CD14-positive monocyte (primary cell): ENCODE results near the gene CRP. TPM values are rescaled to one million over a fixed set of nuclear protein-coding genes. Genes with fewer than 3 reads are reported as not detected.

Source experiments
- DNase-seq, 3 donors: peaks; one replicate each; pipeline ENCODE4 v3.0.0-alpha.2; 2011 to 2022
- H2AFZ ChIP-seq: 2 replicates; pipeline ENCODE4 v1.6.0; 2012; ENCODE audit warnings: mild to moderate bottlenecking, low read depth, low read length, inconsistent platforms; ENCODE audit not compliant: insufficient read depth, poor library complexity, severe bottlenecking
- H3K27ac ChIP-seq, 2 donors: 1 replicate in 1 of 2; 2 replicates in 1 of 2; pipeline ENCODE4 v1.5.1; 2012 to 2013; ENCODE audit warnings: low read length in 2 of 2, control low read depth in 1 of 2, inconsistent platforms in 1 of 2, low read depth in 1 of 2, mild to moderate bottlenecking in 1 of 2
- H3K27me3 ChIP-seq, 2 donors: one replicate each; pipeline versions ENCODE4 v1.6.0 to v1.6.1; 2011 to 2013; ENCODE audit warnings: low read length in 2 of 2; ENCODE audit not compliant: control insufficient read depth in 2 of 2, insufficient read depth in 2 of 2
- H3K36me3 ChIP-seq, 2 donors: replicated peaks in 1 of 2; 1 replicate in 1 of 2; 2 replicates in 1 of 2; pipeline versions ENCODE4 v1.5.1 to v1.6.1; 2012 to 2013; ENCODE audit warnings: low read length in 2 of 2, control low read depth in 1 of 2, inconsistent platforms in 1 of 2, mild to moderate bottlenecking in 1 of 2; ENCODE audit not compliant: insufficient read depth in 2 of 2, control insufficient read depth in 1 of 2
- H3K4me1 ChIP-seq, 2 donors: 1 replicate in 1 of 2; 2 replicates in 1 of 2; pipeline versions ENCODE4 v1.5.1 to v1.6.1; 2012 to 2013; ENCODE audit warnings: low read length in 2 of 2, control low read depth in 1 of 2, inconsistent platforms in 1 of 2, mild to moderate bottlenecking in 1 of 2, moderate library complexity in 1 of 2; ENCODE audit not compliant: insufficient read depth in 2 of 2, control insufficient read depth in 1 of 2
- H3K4me2 ChIP-seq: replicated peaks from 2 replicates; pipeline ENCODE3; 2012; ENCODE audit warnings: low read length, moderate library complexity, mild to moderate bottlenecking; ENCODE audit not compliant: poor library complexity, severe bottlenecking; ENCODE audit errors: extremely low read depth
- H3K4me3 ChIP-seq, 3 experiments: fragments of 200-600 bp in 1 of 3; sonication (generic) in 1 of 3; replicated peaks in 1 of 3; 1 replicate in 2 of 3; 2 replicates in 1 of 3; pipeline ENCODE4 v1.5.1; 2011 to 2013; ENCODE audit warnings: low read length in 3 of 3, mild to moderate bottlenecking in 3 of 3, control low read depth in 2 of 3, low read depth in 2 of 3, inconsistent platforms in 1 of 3, moderate library complexity in 1 of 3
- H3K79me2 ChIP-seq: 2 replicates; pipeline ENCODE4 v1.6.0; 2012; ENCODE audit warnings: mild to moderate bottlenecking, control low read depth, inconsistent platforms, low read length, moderate library complexity; ENCODE audit not compliant: insufficient read depth
- H3K9ac ChIP-seq: 2 replicates; pipeline ENCODE4 v1.6.0; 2017; ENCODE audit warnings: low read length, mild to moderate bottlenecking; ENCODE audit not compliant: insufficient read depth, poor library complexity, severe bottlenecking
- H3K9me3 ChIP-seq, 2 donors: replicated peaks in 1 of 2; 1 replicate in 1 of 2; 2 replicates in 1 of 2; pipeline versions ENCODE4 v1.5.1 to v1.6.1; 2012 to 2013; ENCODE audit warnings: low read length in 2 of 2, control low read depth in 1 of 2; ENCODE audit not compliant: control insufficient read depth in 1 of 2, insufficient read depth in 1 of 2
- H4K20me1 ChIP-seq: 2 replicates; pipeline ENCODE4 v1.6.0; 2012; ENCODE audit warnings: mild to moderate bottlenecking, low read length, control low read depth, moderate library complexity; ENCODE audit not compliant: insufficient read depth
- H3K27ac Mint-ChIP-seq, 7 donors: one replicate each; pipeline ENCODE4 v1.8.0; 2020; ENCODE audit warnings: mild to moderate bottlenecking in 7 of 7, mixed read lengths in 7 of 7, moderate library complexity in 6 of 7, inconsistent platforms in 2 of 7
- H3K27me3 Mint-ChIP-seq, 3 donors: one replicate each; pipeline ENCODE4 v1.8.0; 2021 to 2022; ENCODE audit warnings: low read depth in 3 of 3, mild to moderate bottlenecking in 3 of 3, mixed read lengths in 3 of 3, moderate library complexity in 3 of 3, inconsistent platforms in 1 of 3
- H3K36me3 Mint-ChIP-seq, 2 donors: one replicate each; pipeline ENCODE4 v1.8.0; 2020; ENCODE audit warnings: mixed read lengths in 2 of 2, inconsistent platforms in 1 of 2, mild to moderate bottlenecking in 1 of 2
- H3K4me1 Mint-ChIP-seq: one replicate; pipeline ENCODE4 v1.8.0; 2020; ENCODE audit warnings: mild to moderate bottlenecking, mixed read lengths
- H3K4me3 Mint-ChIP-seq, 2 donors: one replicate each; pipeline ENCODE4 v1.8.0; 2020; ENCODE audit warnings: mild to moderate bottlenecking in 2 of 2, mixed read lengths in 2 of 2, moderate library complexity in 1 of 2
- H3K9me3 Mint-ChIP-seq, 7 donors: one replicate each; pipeline ENCODE4 v1.8.0; 2020 to 2022; ENCODE audit warnings: mixed read lengths in 7 of 7, mild to moderate bottlenecking in 6 of 7, moderate library complexity in 6 of 7, inconsistent platforms in 2 of 7
- WGBS: methylation state at CpG from one replicate; pipeline ENCODE4 v1.1.5; 2013; ENCODE audit warnings: missing lambda C conversion rate; ENCODE audit not compliant: insufficient coverage; 5-methylcytosine and 5-hydroxymethylcytosine counted together
- intact Hi-C, 2 donors: fragments of 100-400 bp; cut with micrococcal nuclease; formaldehyde crosslinking; loops; one replicate each; pipeline versions ENCODE4 v1.15.0 to v1.15.1; 2023
- polyA plus RNA-seq, 3 donors: library from polyadenylated mRNA; depleted of rRNA in 1 of 3; unstranded in 2 of 3; stranded (reverse) in 1 of 3; fragments of 300-500 nt in 2 of 3; fragments of >200 nt in 1 of 3; fragmentation: Illumina TruSeq in 2 of 3; gene quantifications; 1 replicate in 2 of 3; 2 replicates in 1 of 3; pipeline ENCODE4 v1.2.3, GENCODE V29; 2012 to 2021
- TF ChIP-seq, protein P1 (sequence below): fragments of 200-600 bp; IDR thresholded peaks from one replicate; pipeline ENCODE4 v1.8.0; 2022; ENCODE audit warnings: antibody characterized with exemption, mild to moderate bottlenecking

The CRP gene
- polyA plus RNA-seq, 3 donors: not detected

DNA sequence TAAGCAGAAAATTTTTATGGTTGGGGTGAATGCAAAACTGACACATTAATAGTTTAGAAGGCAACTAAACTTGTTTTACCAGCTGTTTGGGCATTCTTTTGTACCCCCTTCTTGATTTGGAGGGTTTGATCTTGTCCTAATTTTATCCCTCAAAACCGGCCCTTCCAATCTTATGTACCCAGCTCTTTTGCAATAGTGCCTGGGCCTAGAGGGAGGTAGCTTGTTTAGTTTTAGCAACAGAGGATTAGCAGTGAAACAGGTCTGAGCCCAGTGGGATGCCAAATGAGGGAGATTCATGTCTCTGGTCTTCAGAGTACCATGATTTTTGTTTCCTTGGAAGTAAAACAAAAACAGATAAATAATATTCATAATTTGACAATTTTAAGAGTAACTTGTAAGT, 45.1 kb downstream of the CRP start:
- Histone ChIP-seq H3K27me3 (no peaks in the 10 kb centered on the region), H3K36me3 (no peaks in the 10 kb centered on the region), H3K4me2 (no peak overlapping the region), H3K4me3 (no peak overlapping the region), H3K79me2 (no peaks in the 10 kb centered on the region), H3K9ac (no peak overlapping the region), H3K27ac (no peak overlapping the region), H3K4me1 (peaks cover 4 to 5% of the 10 kb centered on the region in 2 donors), H4K20me1 (no peaks in the 10 kb centered on the region), H2AFZ (no peak overlapping the region), H3K9me3 (peaks cover 3 to 5% of the 10 kb centered on the region in 2 donors)
- WGBS: no CpG with 5 or more reads among the region's 1 CpG
- intact Hi-C loops: no loop called here
- DNase-seq: no peak
- Mint-ChIP-seq H3K9me3 (peaks cover 5 to 20% (median 11%) of the 10 kb centered on the region in 7 donors), H3K4me1 (peaks cover 7% of the 10 kb centered on the region), H3K36me3 (no peaks in the 10 kb centered on the region), H3K4me3 (no peak overlapping the region), H3K27me3 (no peaks in the 10 kb centered on the region), H3K27ac (no peak overlapping the region)
- TF ChIP-seq, protein P1, sequence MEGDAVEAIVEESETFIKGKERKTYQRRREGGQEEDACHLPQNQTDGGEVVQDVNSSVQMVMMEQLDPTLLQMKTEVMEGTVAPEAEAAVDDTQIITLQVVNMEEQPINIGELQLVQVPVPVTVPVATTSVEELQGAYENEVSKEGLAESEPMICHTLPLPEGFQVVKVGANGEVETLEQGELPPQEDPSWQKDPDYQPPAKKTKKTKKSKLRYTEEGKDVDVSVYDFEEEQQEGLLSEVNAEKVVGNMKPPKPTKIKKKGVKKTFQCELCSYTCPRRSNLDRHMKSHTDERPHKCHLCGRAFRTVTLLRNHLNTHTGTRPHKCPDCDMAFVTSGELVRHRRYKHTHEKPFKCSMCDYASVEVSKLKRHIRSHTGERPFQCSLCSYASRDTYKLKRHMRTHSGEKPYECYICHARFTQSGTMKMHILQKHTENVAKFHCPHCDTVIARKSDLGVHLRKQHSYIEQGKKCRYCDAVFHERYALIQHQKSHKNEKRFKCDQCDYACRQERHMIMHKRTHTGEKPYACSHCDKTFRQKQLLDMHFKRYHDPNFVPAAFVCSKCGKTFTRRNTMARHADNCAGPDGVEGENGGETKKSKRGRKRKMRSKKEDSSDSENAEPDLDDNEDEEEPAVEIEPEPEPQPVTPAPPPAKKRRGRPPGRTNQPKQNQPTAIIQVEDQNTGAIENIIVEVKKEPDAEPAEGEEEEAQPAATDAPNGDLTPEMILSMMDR: no peak

- Histone ChIP-seq H3K4me3 (no peak overlapping the region), H3K4me2 (no peak overlapping the region), H3K79me2 (no peaks in the 10 kb centered on the region), H4K20me1 (no peaks in the 10 kb centered on the region), H3K36me3 (no peaks in the 10 kb centered on the region), H2AFZ (no peak overlapping the region), H3K9me3 (peaks cover 5 to 9% of the 10 kb centered on the region in 2 donors), H3K27me3 (no peaks in the 10 kb centered on the region), H3K27ac (no peak overlapping the region), H3K4me1 (peaks cover 6 to 11% of the 10 kb centered on the region in 2 donors), H3K9ac (no peak overlapping the region)
- no CpG with 5 or more reads among the region's 3 CpGs for WGBS
- intact Hi-C loops: no loop called here
- Mint-ChIP-seq H3K4me3 (no peak overlapping the region), H3K9me3 (peaks cover 10 to 25% (median 16%) of the 10 kb centered on the region in 7 donors), H3K4me1 (peaks cover 13% of the 10 kb centered on the region), H3K27me3 (no peaks in the 10 kb centered on the region), H3K27ac (no peak overlapping the region), H3K36me3 (peaks cover 0 to 3% of the 10 kb centered on the region in 2 donors)
- DNase-seq: no peak
- TF ChIP-seq, protein P1: no peak
Observed at GRCh38 chr1:159668739-159669138, 45.6 kb downstream of the CRP start.
